SKM-1 treated with dmso at 0.1 percent for 144 hours (cell line): ENCODE measurements around the gene P3H1.
A peak's percentile ranks its signal among the peaks of the same experiment; 100 is the strongest.

Source experiments
- DNase-seq: peaks from one replicate; lab custom pipeline; 2025; ENCODE audit not compliant: unreplicated experiment; lab: John Stamatoyannopoulos, UW

P3H1 gene

DNA sequence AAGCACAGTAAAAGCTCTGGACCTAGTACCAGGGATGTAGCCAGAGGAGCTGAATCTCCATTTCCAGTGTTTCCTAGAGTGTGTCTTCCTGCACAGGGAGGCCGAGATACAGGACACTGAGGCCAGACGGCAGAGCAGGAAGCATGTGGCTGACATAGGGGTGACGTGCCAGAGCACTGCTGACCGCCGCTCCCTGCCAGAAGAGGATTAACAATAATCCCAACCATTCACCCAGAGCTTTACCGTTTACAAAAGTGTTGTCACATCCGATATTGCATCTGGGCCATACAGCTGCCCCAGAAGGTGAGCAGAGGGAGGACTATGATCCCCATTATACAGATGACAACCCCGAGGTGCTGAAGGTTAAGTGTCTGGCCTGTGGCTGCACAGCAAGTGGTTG, 21.0 kb downstream of the P3H1 start:
- DNase-seq: no peak

DNA sequence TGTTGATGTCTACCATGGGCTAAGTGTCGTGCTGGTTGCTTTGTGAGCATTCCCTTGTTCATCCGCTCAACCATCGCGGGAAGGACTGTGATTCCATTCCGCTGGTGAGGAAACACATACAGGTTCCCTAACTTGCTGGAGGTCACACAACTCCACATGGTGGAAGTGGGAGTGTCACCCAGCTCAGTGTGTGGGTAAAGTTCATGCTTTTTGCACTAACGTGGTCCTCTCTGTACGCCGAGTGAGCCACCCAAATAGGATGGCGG, 22.7 kb downstream of the P3H1 start:
- no peak for DNase-seq

DNA sequence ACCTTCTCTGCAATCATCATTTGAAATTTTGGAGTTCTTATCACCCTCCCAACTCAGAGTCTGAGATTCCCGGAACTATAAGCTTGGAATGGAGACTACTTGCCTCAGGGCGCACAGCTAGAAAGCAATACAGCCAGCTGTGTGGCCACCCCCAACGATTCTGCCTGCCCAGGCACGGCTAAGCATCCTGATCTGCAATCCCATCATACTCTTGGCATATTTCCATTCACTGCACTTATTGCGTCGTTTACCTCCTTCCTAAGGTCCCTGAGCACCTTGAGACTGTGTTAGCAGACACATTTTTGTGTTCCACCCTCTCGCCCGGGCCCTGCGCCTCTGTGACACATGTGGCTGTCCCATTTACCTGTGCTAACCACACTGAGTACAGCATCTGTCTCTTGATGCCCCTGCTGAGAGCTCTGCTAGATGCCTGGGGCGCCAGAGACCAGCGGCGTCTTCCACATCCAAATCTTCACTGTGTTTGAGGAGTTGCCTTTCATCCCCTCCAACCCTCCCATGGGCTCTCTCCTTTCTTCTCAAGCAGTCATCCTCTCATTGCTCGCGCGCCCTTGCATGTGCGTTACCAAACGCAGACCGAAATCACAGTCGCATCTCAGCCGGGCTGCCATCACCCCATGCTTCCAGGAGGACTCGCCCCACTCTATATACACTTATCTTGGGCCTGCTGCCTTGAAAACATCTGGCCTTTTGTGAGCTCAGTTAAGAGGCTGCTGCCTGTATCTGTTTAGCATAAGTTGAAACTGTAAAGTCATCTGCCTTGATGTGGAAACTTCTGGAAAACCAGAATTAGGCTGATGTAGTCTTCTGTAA, 23.3 kb downstream of the P3H1 start:
- no peak for DNase-seq

DNA sequence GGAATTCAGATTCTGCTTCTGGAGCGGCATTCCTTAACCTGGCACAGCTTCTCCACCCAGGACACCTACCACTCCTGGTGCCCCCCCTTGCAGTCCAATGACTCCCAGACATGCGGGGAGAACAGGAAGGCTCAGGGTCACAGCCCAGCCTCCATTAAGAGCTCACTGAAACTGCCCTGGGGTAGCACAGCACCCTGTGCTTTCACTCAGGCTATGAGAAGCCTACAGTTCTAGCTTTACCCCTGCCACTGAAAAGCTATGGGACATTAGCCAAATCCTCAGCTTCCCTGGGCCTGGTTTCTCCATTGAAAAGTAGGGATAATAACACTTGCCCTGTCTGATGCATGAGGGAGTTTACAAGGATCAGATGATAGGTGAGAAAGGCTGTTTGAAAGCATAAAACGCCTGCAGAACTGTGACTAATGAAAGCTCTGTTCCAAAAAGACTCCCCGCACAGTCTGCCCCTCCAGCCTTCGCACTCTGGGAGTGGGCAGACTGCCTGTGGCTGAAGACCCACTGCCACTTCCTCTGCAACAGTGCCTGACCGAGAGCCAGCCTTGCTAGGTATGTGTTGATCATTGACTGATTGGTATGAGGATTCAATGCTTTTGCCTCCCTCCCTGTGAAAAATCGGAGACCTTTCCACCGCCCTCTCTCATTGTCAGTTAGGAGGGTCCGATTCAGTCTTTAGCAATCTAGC, 24.1 kb downstream of the P3H1 start:
- no peak for DNase-seq

DNA sequence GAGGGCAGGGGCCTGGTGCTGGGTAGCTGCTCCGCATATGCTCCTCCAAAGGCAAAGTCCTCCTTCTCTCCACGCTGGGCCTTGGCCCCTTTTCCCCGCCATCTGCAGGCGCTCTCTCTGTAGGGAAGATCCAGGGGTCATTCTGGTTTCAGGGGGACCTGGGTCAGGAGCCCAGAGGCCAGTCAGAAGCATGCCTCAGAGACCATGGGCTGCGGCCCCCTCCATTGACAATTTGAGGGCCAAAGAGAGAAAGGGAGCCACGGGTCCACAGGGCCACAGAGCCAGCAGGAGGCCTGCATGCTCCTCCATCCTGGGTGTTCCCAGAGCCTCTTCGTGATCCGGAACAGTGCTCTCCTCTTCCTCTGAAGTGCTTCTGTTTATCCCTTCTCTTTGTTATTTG, 24.7 kb downstream of the P3H1 start:
- no peak for DNase-seq

DNA sequence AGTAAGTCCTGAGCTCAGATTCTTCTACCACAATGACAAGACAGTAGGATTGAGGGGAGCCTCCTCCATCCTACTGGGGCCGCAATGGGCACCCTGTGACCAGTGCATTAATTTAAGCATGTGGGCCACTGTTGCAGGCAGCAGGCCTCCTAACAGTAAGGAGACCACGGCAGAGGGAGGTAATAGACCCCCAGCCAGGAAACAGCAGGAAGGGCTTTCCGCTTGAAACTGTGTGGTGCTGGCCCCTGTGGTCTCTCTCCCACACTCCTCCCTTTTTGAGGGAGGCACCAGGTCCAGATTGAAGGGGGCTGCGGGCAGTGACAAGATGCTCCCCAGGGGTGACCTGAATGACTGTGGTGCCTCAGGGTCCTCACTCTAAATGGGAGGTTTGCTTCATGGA, 25.1 kb downstream of the P3H1 start:
- DNase-seq: no peak

DNA sequence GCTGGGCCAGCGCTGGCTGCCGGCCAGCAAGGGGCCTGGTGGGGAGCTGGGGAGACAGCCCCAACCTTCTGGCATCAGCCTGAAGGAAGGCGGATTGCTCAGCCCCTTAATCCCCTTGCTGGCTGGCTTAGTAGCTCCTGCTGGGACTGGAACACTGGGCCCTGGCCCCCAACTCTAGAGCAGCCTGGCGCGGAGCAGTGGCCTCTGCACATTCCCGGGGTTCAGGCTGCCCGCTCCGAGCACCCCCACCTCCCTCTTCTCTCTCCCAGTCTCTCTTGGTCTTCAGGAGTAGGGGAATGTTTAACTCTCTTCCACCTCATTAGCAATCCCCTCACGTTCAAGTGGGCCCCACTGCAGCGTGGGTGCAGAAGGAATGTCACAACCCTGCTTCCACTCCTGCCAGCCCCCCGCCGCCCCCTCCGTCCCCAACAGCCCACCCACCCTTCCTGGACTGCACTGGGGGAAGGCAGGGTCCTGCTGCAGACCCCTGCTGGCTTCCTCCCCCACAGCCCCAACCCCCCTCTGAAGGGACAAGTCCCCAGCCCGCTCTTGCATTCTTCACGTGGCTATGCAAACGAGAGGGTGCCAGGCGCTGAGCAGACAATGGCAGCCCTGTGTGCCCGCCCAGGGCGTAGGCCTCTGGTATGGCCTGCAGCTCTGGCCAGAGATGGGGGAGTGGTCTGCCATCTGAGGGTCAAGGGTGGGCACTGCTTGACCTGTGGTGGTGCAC, 25.8 kb downstream of the P3H1 start:
- DNase-seq: no peak

DNA sequence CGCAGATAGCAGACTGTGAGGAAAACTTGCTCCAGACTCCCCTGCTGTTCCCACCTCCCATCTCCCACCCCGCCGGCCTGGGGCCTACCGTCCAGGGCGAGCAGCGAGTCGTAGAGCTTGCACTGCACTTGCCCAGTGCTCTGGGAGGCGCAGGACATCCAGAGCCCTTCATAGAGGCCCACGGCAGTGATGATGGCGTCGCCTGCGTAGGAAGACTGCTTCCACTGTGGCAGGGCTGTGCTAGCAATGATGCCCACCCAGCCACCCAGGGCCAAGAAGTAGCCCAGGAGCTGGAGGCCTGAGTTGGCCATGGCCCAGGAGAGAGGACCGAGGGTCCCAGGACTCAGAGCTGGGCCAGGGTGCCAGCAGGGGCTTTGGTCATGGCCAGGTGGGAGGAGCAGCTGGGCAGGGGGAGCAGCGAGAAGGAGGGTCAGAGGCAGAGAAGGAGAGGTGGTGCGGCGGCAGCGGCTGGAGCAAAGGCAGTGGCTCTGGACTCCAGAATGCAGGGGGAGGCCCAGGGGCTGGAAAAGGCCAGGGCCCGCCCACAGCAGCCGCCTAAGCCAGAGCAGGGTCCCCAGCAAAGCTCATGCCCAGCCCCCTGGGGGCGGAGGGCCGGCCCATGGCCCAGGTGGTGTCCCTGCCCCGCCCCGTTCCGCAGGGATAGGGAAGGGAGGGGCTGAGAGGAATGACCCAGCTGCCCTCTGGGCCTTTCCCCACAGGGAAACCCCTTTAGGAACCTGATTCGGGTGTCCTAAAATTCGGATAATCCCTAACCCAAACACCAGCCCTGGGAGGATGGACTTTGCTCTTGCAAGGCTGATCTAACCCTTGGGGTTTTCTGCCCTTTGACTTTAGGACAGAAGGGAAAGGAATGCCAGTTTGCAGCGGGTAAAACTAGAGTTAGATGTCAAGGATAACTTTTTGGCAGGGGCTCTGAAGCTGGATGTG, 26.8 kb downstream of the P3H1 start, which contains the start of gene CLDN19:
Gene CLDN19, minus strand, starts transcription at position 484 of the 948 bp plus-strand sequence. Its CDS starts 173 bp downstream, at position 311.
- no peak for DNase-seq

DNA sequence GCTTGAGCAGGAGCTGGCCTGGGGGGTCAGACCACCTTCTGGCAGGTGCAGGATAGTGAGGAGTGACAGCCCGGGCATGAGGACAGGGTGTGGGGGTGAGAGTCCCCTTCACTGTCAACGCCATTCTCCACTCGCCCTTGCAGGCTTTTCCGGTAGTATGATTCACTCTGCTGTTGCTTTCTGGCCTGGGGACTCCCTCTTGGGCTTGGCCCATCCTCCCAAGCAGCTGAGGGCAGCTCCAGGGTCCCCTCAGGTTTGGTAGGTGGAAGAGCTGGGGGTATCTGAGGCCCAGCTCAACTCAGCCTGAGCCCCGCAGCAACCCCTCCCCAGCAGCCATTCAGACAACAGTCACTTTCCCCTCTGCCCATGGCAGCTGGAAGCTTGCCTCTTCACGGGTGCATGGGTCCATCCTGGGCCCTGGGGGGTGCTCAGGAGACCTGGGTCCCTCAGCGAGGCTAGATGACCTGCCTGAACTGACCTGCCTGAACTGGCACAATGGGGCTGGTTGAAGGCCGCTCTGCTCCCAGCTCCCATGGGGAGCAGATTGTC, 28.1 kb downstream of the P3H1 start:
- no peak for DNase-seq

DNA sequence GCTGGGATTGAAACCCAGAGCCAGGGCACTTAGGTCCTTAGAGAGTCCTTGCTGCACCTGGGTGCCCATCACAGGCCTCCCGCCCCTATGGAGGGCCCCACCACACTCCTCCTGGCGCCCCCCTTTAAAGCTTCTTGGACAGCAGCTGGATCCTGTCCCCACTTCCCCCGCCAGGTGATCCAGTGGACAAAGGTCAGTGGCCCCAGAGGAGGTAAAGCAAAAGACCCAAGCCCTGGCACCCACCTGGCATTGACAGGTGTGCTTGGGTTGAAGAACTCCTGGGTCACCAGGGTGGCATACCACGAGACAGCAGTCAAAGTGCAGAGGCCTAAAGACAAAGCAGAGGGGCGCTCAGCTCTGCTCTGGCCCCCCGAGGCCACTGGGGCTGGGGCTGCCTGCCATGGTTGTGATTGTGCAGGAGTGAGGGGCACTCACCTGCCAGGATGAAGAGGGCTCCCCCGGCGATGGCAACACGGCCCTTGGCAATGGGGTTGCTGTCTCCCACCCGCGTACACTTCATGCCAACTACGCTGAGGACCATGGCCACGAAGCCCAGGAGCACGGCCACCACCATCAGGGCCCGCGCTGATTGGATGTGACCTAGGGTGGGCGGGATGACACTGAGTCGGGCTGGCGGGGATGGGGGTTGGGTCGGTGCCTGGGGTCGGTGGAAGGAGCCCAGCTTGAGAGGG, 28.7 kb downstream of the P3H1 start:
- DNase-seq: no peak

DNA sequence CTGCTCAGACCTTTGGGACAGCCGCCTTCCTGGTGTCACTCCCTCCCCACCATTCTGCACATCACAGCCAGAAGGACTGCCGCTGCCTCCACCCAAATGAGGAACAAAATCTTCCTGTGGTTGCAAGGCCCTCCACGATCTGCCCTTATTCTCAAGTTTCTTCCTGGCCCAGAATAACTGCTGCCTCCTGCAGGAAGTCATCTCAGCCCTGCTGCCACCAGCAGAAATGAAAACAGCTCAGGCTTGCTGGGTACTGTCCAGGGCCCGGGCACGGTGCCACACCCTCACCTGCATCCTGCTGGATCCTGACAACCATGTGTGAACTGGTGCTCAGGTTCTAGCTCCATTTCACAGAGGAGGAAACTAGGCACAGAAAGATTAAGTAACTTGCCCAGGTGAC, 29.6 kb downstream of the P3H1 start:
- DNase-seq: peak; percentile 79

DNA sequence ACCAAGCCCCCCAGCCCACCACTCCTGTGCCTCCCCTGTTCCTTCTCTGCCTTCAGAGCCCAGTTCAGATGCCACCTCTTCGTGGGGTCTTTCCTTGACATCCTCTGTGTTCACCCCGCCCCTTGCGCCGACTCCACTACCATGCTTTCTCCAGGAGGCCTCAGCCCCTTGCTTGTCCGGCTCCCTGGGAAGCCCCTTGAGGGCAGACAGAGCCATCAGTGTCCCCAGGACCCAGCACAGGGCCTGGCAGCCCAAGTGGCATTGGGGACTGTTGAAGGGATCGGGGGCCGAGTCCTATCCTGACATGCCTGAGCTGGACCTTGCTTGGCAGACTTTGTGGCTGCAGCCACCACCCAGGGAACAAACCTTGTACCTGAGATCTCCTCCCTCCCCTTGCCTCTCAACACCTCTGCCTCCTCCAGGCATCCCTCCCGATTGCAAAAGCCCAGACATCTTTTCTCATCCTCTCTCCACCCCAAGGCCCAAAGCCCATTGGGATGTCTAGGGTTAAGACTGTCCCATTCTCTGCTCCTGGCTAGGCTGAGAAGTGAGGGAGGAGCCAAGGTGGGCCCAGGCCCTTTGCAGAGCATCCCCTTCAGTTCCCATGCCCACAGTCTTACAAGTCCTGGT, 30.1 kb downstream of the P3H1 start:
- DNase-seq: no peak

DNA sequence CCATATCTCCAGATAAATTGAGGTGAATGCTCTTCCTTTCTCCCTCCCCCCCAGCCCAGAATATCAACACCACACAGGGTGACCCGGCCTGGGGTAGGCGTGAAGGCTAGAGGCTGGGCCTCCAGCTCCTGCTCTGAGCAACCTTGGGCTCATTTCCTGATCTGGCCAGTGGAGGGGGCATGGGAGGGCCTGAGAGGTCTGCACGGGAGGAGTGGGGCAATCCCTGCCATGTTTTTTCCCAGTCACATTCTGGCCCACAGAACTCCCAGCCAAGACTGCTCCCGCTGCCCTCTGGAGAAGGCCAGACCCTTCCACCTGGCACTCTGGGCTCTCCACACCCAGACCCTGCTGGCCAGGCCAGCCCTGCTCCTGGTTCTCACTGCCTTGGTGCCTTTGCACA, 30.7 kb downstream of the P3H1 start:
- peak; percentile 32 for DNase-seq

DNA sequence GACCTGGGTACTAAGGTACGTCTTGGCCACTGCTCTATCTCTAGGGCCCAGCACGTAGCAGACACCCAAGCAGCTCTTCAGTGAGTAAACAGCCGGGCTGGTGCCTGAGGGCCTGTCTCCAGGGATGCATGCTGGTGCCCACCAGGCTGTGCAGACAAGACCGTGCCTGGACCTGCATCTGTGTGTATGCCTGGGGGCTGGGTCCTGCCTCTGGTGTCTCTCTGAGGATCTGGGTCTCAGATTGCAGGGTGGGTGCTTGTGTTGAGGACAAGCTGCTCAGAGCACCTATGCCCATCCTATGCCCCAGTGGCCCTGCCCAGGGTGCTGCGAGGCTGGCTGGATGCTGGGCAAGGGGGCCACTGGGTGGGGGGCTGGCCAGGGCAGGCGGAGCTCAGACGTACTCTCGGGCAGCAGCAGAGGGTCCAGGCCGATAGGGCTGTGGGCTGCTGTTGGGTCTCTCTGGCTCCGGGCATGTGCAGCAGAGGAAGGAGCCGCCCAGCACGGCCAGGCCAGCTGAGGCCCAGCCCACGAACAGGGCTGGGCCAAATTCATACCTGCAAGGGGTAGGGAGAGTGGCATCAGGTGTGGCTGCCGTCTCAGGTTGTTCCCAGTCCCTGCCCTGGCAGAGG, 31.2 kb downstream of the P3H1 start:
- no peak for DNase-seq

DNA sequence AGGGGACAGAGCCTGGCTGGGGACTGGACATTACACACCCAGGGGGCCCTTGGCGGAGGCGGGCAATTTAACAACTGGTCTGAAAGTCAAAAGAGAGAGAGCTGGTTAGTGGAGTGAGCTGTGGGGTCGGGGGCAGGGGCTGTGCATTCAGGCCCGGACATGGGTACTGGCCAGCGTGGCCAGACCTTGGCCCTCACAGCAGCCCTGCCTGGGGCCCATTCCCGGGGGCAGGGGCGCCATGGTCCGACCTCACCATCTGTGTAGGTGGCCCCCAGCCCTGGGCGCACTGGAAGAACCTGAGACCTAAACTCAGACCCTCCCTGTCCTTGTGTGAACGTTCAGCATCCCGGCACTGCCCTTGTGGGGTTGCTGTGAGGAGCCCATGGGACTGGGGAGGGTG, 31.8 kb downstream of the P3H1 start:
- no peak for DNase-seq

DNA sequence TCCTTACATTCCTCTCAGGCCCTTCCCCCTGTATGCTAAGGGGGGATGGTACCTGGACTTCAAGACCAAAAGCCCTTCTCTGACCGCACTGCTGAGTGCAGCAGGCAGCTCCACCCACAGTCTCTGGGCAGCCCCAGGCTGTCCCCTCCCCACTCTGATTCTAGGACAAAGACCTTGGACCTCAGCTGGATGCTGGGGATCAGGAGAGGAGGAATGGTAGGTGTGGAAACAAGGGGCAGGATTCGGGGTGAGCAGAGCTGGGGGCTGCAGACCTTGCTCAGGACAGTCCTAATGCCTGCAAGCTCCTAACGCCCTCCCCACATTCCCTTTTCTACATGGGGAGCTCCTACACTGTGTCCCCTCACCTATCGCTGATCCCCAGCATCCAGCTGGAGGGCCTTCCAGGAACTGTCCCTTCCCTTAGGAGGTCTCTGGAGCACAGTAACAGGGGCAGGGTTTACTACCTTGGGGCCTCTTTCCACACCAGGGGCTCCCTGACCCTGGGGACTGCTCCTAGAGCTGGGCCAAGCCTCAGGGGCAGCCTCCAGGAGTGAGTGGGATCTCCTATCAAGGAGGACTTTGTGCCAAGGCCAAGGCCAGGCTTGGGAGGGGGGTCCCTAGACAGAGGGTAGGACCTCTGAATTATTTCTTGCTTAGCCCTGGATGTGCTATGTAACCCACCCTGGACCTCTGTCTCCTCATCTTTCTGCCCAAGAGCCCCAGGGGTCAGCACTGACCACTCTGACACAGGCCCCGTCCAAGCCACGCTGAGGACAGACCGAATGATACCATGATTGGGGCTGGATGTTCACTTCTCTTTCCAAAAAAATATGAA, 32.4 kb downstream of the P3H1 start:
- no peak for DNase-seq

DNA sequence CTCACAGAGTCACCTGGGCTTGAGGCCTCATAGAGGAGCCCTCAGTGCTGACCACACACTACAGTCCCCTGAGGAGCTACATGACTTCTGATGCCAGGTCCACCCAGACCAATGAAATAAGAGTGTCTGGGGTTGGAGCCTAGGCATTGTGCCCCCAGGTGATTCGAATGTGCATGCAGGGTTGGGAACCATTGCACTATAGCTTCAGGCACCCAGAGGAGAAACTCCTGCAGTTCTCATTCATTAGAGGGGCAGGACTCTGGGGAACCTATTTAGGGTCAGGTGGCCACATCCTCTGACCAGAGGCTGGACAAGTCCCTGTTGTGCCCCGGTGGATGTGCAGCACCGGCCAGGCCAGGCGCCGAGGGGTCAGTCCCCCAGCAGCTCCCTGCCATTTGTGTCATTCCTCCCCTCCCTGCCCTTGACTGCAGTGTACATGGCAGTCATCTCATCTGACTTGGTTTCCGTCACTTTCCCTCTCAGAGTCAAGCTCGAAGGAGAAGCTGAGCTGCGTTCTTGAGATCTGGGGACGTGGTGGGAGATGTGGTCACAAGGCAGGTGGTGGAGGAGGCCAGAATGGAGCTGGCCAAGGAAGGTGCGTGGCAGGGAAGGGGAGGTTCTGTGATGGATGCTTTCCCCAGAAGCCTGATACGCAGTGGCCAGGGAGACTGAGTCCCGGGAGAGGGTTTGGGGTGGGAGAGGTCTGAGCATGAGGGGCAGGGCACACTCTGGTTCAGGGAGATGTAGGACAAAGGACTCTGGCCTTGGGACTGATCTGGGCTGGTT, 33.2 kb downstream of the P3H1 start:
- DNase-seq: no peak
